Keratinocyte (primary cell): ENCODE results near the gene STEEP1. TPM values are rescaled to one million over a fixed set of nuclear protein-coding genes. Genes with fewer than 3 reads are reported as not detected.

Experiments
- DNase-seq: peaks from one replicate; pipeline ENCODE4 v3.0.0-alpha.2; 2011; ENCODE audit warnings: low read depth, missing footprints, low spot score
- FAIRE-seq: peaks from 2 replicates; lab custom pipeline; 2011; peaks lifted over from hg19 to GRCh38; lab: Jason Lieb, UNC
- H2AFZ ChIP-seq: 2 replicates; pipeline ENCODE4 v1.6.0; 2012; ENCODE audit warnings: low read length, control low read depth, inconsistent platforms; ENCODE audit not compliant: control insufficient read depth
- H3K27ac ChIP-seq: 2 replicates; pipeline ENCODE4 v1.5.1; 2011; ENCODE audit warnings: low read length; ENCODE audit not compliant: control insufficient read depth, insufficient read depth
- H3K27me3 ChIP-seq: 3 replicates; pipeline ENCODE4 v1.6.0; 2011; ENCODE audit warnings: low read length; ENCODE audit not compliant: control insufficient read depth, insufficient read depth; ENCODE audit errors: extremely low read depth
- H3K36me3 ChIP-seq, 2 experiments: 2 replicates in 1 of 2; 3 replicates in 1 of 2; pipeline ENCODE4 v1.5.1; 2011; ENCODE audit warnings: low read length in 2 of 2, mild to moderate bottlenecking in 1 of 2; ENCODE audit not compliant: control insufficient read depth in 2 of 2, insufficient read depth in 2 of 2; ENCODE audit errors: extremely low read depth in 1 of 2
- H3K4me1 ChIP-seq: 3 replicates; pipeline ENCODE4 v1.5.1; 2011; ENCODE audit warnings: low read length; ENCODE audit not compliant: control insufficient read depth, insufficient read depth; ENCODE audit errors: extremely low read depth
- H3K4me2 ChIP-seq: 3 replicates; pipeline ENCODE4 v1.6.0; 2011; ENCODE audit warnings: low read depth, low read length; ENCODE audit not compliant: control insufficient read depth, insufficient read depth; ENCODE audit errors: extremely low read depth
- H3K4me3 ChIP-seq, 3 experiments: fragments of 200-600 bp in 1 of 3; sonication (generic) in 1 of 3; 2 replicates in 2 of 3; 3 replicates in 1 of 3; pipeline ENCODE4 v1.5.1; 2011 to 2016; ENCODE audit warnings: low read length in 3 of 3, mild to moderate bottlenecking in 3 of 3, control low read depth in 2 of 3, inconsistent platforms in 1 of 3, low read depth in 1 of 3, mixed read lengths in 1 of 3, mixed run types in 1 of 3, moderate library complexity in 1 of 3; ENCODE audit not compliant: control insufficient read depth in 2 of 3, insufficient read depth in 2 of 3; ENCODE audit errors: extremely low read depth in 1 of 3
- H3K79me2 ChIP-seq: 2 replicates; pipeline ENCODE4 v1.6.0; 2012; ENCODE audit warnings: low read length; ENCODE audit not compliant: control insufficient read depth, insufficient read depth
- H3K9ac ChIP-seq: 3 replicates; pipeline ENCODE4 v1.6.0; 2011; ENCODE audit warnings: low read length; ENCODE audit not compliant: control insufficient read depth, insufficient read depth; ENCODE audit errors: extremely low read depth
- H3K9me1 ChIP-seq: 3 replicates; pipeline ENCODE4 v1.6.0; 2011; ENCODE audit warnings: low read length; ENCODE audit not compliant: control insufficient read depth, insufficient read depth; ENCODE audit errors: extremely low read depth
- H3K9me3 ChIP-seq: 2 replicates; pipeline ENCODE4 v1.5.1; 2012; ENCODE audit warnings: low read depth, low read length; ENCODE audit not compliant: control insufficient read depth
- H4K20me1 ChIP-seq: 3 replicates; pipeline ENCODE4 v1.6.0; 2011; ENCODE audit warnings: low read length; ENCODE audit not compliant: control insufficient read depth, insufficient read depth; ENCODE audit errors: extremely low read depth
- CTCF ChIP-seq, 3 experiments: IDR thresholded peaks in 1 of 3; conservative IDR thresholded peaks in 1 of 3; optimal IDR thresholded peaks in 1 of 3; 2 replicates in 2 of 3; 3 replicates in 1 of 3; pipeline versions ENCODE3 to v1.5.1; 2011; ENCODE audit warnings: low read length in 3 of 3, mild to moderate bottlenecking in 3 of 3, moderate library complexity in 2 of 3, control low read depth in 1 of 3, inconsistent platforms in 1 of 3; ENCODE audit not compliant: insufficient read depth in 2 of 3; ENCODE audit errors: extremely low read depth in 1 of 3
- EZH2 ChIP-seq: IDR thresholded peaks from one replicate; pipeline ENCODE4 v1.6.1; 2012; ENCODE audit warnings: inconsistent platforms, mild to moderate bottlenecking, low read length, moderate library complexity
- dilution Hi-C: fragments of 300-500 bp; cut with MboI; formaldehyde crosslinking; loops from one replicate; pipeline ENCODE4 v1.7.0; 2020; ENCODE audit warnings: low sequenced_read_pairs; ENCODE audit not compliant: extremely low pct_ligation_motif_present
- polyA plus RNA-seq, 5 experiments: library from polyadenylated mRNA; depleted of rRNA in 3 of 5; stranded (reverse) in 3 of 5; stranded (forward) in 1 of 5; unstranded in 1 of 5; fragments of >200 nt; gene quantifications; 1 replicate in 1 of 5; 2 replicates in 3 of 5; 3 replicates in 1 of 5; pipeline versions ENCODE4 v1.2.1 to v1.2.3, GENCODE V29; 2011 to 2012; ENCODE audit warnings: missing spikeins in 2 of 5, low read depth in 1 of 5, low replicate concordance in 1 of 5

Gene STEEP1
- polyA plus RNA-seq, 1 donor (not counting 4 experiments of a cell fraction or from before 2014, with no cell fraction given): 23.3 TPM

DNA sequence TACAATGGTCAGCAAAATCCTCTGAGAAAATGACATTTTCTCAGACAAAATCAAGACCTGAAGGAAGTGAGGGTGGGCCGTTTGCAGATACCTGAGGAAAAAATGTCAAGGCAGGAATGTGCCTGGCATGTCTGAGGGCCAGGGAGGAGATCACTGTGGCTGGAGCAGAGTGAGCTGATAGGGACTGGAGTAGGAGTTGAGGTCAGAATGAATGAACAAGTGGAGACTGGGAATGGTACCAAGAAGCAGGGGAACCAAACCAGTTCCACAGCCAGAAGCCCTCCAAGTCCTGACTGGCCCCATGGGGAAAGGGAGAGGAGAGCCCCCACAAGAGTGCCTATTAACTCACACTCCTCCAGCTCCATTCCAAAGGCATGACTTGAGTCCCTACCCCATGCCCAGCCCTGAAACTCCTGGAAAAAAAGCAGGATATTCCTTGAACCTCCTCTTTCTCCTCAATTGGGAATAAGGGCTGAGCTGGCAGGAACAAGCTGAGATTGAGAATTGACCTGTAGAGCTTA is 41.5 kb downstream of the STEEP1 start:
- Histone ChIP-seq H3K4me1 (no peaks in the 10 kb centered on the region), H3K27me3 (no peaks in the 10 kb centered on the region), H3K4me2 (no peak overlapping the region), H3K79me2 (no peaks in the 10 kb centered on the region), H2AFZ (no peak overlapping the region), H3K9me1 (no peaks in the 10 kb centered on the region), H3K27ac (no peak overlapping the region), H3K36me3 (no peaks in the 10 kb centered on the region), H3K9ac (no peak overlapping the region), H4K20me1 (no peaks in the 10 kb centered on the region), H3K9me3 (no peaks in the 10 kb centered on the region), H3K4me3 (no peak overlapping the region)
- no peak for TF ChIP-seq CTCF (optimal IDR thresholded peaks at IDR 0.05 in 1 of 3, IDR thresholded peaks at IDR 0.05 in 1 of 3, conservative IDR thresholded peaks at IDR 0.05 in 1 of 3; ENCODE audit: extremely low read depth in 1 of 3, insufficient read depth in 2 of 3, low read length in 3 of 3)
- no peak for TF ChIP-seq EZH2
- no peak for FAIRE-seq
- dilution Hi-C loops: no loop called here
- DNase-seq: no peak

DNA sequence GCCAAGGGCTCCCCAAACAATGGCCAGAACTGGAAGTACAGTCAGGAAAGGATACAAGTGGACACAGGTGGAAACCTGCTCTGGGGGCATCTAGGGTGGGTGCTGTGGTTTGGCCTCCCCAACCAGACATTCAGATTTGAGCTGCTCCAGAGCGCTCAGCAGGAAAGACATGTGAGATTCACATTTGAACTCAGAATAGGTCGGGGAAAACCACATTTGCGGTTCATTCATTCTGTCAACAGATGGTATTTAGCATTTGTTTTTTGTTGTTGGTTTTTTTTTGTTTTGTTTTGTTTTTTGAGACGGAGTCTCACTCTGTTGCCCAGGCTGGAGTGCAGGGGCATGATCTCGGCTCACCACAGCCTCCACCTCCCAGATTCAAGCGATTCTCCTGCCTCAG is 44.0 kb downstream of the STEEP1 start:
- Histone ChIP-seq H3K4me2 (no peak overlapping the region), H3K27me3 (no peaks in the 10 kb centered on the region), H3K4me1 (no peaks in the 10 kb centered on the region), H3K79me2 (no peaks in the 10 kb centered on the region), H3K27ac (no peak overlapping the region), H4K20me1 (no peaks in the 10 kb centered on the region), H2AFZ (no peak overlapping the region), H3K9me3 (no peaks in the 10 kb centered on the region), H3K9ac (no peak overlapping the region), H3K4me3 (no peak overlapping the region), H3K36me3 (no peaks in the 10 kb centered on the region), H3K9me1 (no peaks in the 10 kb centered on the region)
- TF ChIP-seq EZH2 (no peak), CTCF (optimal IDR thresholded peaks at IDR 0.05 in 1 of 3, IDR thresholded peaks at IDR 0.05 in 1 of 3, conservative IDR thresholded peaks at IDR 0.05 in 1 of 3; ENCODE audit: extremely low read depth in 1 of 3, insufficient read depth in 2 of 3, low read length in 3 of 3) (no peak)
- dilution Hi-C loops: no loop called here
- DNase-seq (no peak), FAIRE-seq (no peak)
